GM12878 (cell line): Measurements from ENCODE around the gene KHK. TPM values are rescaled to one million over a fixed set of nuclear protein-coding genes. Genes with fewer than 3 reads are reported as not detected.

Experiments used
- CBFB ChIP-seq: IDR thresholded peaks from 2 replicates; pipeline ENCODE4 v1.6.1; 2016; ENCODE audit warnings: antibody characterized with exemption, low read depth
- CBX5 ChIP-seq: sonication (generic); IDR thresholded peaks from 2 replicates; pipeline ENCODE4 v1.6.1; 2016; ENCODE audit warnings: low read depth, moderate library complexity, mild to moderate bottlenecking, inconsistent platforms
- CEBPB ChIP-seq, 2 experiments: fragments of 150-350 bp in 1 of 2; IDR thresholded peaks; 2 replicates each; pipeline ENCODE4 v1.6.1; 2012 to 2014; ENCODE audit warnings: low read depth in 2 of 2, low read length in 2 of 2, borderline replicate concordance in 1 of 2, inconsistent platforms in 1 of 2
- CREM ChIP-seq: IDR thresholded peaks from 2 replicates; pipeline ENCODE4 v1.6.1; 2014; ENCODE audit warnings: antibody characterized with exemption, low read depth
- HCFC1 ChIP-seq: fragments of 150-350 bp; IDR thresholded peaks from 2 replicates; pipeline ENCODE4 v1.6.1; 2014; ENCODE audit warnings: low read length
- HDAC6 ChIP-seq: fragments of 200-600 bp; sonication (generic); IDR thresholded peaks from one replicate; pipeline ENCODE4 v1.8.0; 2017; ENCODE audit warnings: antibody characterized with exemption; ENCODE audit not compliant: unreplicated experiment
- JUNB ChIP-seq: IDR thresholded peaks from 2 replicates; pipeline ENCODE4 v1.6.1; 2016; ENCODE audit warnings: antibody characterized with exemption, mild to moderate bottlenecking
- MTA2 ChIP-seq: fragments of 450-650 bp; IDR thresholded peaks from 2 replicates; pipeline ENCODE4 v1.6.1; 2016; ENCODE audit warnings: low read depth, mild to moderate bottlenecking, moderate library complexity
- NBN ChIP-seq: fragments of 450-650 bp; IDR thresholded peaks from 2 replicates; pipeline ENCODE4 v1.6.1; 2016
- NFYA ChIP-seq: IDR thresholded peaks from 2 replicates; pipeline ENCODE4 v1.6.1; 2011; ENCODE audit warnings: low read depth, mild to moderate bottlenecking, low read length, improper control_type of control experiment, borderline replicate concordance
- NR2C1 ChIP-seq: fragments of 450-650 bp; IDR thresholded peaks from 2 replicates; pipeline ENCODE4 v1.6.1; 2017; ENCODE audit warnings: antibody characterized with exemption, mild to moderate bottlenecking, moderate library complexity
- NR2C2 ChIP-seq: IDR thresholded peaks from 2 replicates; pipeline ENCODE4 v1.6.1; 2011; ENCODE audit warnings: borderline replicate concordance, low read depth; ENCODE audit not compliant: control insufficient read depth, insufficient read length
- POLR2AphosphoS5 ChIP-seq: IDR thresholded peaks from 2 replicates; pipeline ENCODE4 v1.6.1; 2011; ENCODE audit warnings: mild to moderate bottlenecking, low read length, inconsistent platforms
- POU2F2 ChIP-seq: IDR thresholded peaks from 3 replicates; pipeline ENCODE4 v1.6.1; 2011; ENCODE audit warnings: low read depth, mild to moderate bottlenecking, low read length, borderline replicate concordance
- RAD51 ChIP-seq: fragments of 450-650 bp; IDR thresholded peaks from 2 replicates; pipeline ENCODE4 v1.6.1; 2016; ENCODE audit warnings: moderate library complexity, mild to moderate bottlenecking, inconsistent platforms
- SMAD1 ChIP-seq: fragments of 450-650 bp; IDR thresholded peaks from 2 replicates; pipeline ENCODE4 v1.6.1; 2018; ENCODE audit warnings: mild to moderate bottlenecking, low read depth; ENCODE audit not compliant: partially characterized antibody
- WRNIP1 ChIP-seq: IDR thresholded peaks from 2 replicates; pipeline ENCODE4 v1.6.1; 2011; ENCODE audit warnings: low read depth, low read length, improper control_type of control experiment, borderline replicate concordance
- YBX1 ChIP-seq: fragments of 450-650 bp; IDR thresholded peaks from 2 replicates; pipeline ENCODE4 v1.6.1; 2016; ENCODE audit warnings: antibody characterized with exemption
- YY1 ChIP-seq: IDR thresholded peaks from 2 replicates; pipeline ENCODE4 v1.6.1; 2011; ENCODE audit warnings: low read depth, mild to moderate bottlenecking, low read length
- polyA plus RNA-seq, 11 experiments: library from polyadenylated mRNA; depleted of rRNA in 4 of 11; unstranded in 6 of 11; stranded (reverse) in 5 of 11; fragments of >200 nt; fragmentation: Nextera tagmentation in 4 of 11; fragmentation: Illumina TruSeq in 1 of 11; extraction: Ambion mirVana in 4 of 11; extraction: Trizol in 1 of 11; gene quantifications; 1 replicate in 1 of 11; 2 replicates in 10 of 11; pipeline versions ENCODE4 v1.2.1 to v1.2.3, GENCODE V29; 2011 to 2016; ENCODE audit warnings: inconsistent platforms in 2 of 11, missing spikeins in 2 of 11, low read depth in 1 of 11
- total RNA-seq, 4 experiments: library from RNA; depleted of rRNA in 3 of 4; stranded (reverse); fragments of >200 nt in 3 of 4; fragmentation: Illumina TruSeq in 1 of 4; extraction: Trizol in 1 of 4; gene quantifications; 2 replicates each; pipeline versions ENCODE4 v1.2.1 to v1.2.3, GENCODE V29; 2013 to 2021
- TF ChIP-seq, protein P1 (sequence below): fragments of 450-650 bp; IDR thresholded peaks from 2 replicates; pipeline ENCODE4 v1.6.1; 2016; ENCODE audit warnings: mild to moderate bottlenecking
- TF ChIP-seq, protein P2 (sequence below): IDR thresholded peaks from 2 replicates; pipeline ENCODE4 v1.6.1; 2011; ENCODE audit warnings: borderline replicate concordance, low read depth, mild to moderate bottlenecking, moderate library complexity, mixed read lengths, low read length; ENCODE audit not compliant: insufficient read depth; ENCODE audit errors: extremely low read length
- TF ChIP-seq, protein P3 (sequence below): fragments of 450-650 bp; IDR thresholded peaks from 2 replicates; pipeline ENCODE4 v1.6.1; 2017; ENCODE audit warnings: mild to moderate bottlenecking, moderate library complexity
- TF ChIP-seq, protein P4 (sequence below): fragments of 450-650 bp; IDR thresholded peaks from 2 replicates; pipeline ENCODE4 v1.6.1; 2016; ENCODE audit warnings: mild to moderate bottlenecking

Gene KHK
- total and polyA plus RNA-seq, 10 of the 15 experiments (the other 5 are each of a cell fraction or from before 2014, with no cell fraction given) = 0.31 to 11.8 (median 3.9) TPM

DNA sequence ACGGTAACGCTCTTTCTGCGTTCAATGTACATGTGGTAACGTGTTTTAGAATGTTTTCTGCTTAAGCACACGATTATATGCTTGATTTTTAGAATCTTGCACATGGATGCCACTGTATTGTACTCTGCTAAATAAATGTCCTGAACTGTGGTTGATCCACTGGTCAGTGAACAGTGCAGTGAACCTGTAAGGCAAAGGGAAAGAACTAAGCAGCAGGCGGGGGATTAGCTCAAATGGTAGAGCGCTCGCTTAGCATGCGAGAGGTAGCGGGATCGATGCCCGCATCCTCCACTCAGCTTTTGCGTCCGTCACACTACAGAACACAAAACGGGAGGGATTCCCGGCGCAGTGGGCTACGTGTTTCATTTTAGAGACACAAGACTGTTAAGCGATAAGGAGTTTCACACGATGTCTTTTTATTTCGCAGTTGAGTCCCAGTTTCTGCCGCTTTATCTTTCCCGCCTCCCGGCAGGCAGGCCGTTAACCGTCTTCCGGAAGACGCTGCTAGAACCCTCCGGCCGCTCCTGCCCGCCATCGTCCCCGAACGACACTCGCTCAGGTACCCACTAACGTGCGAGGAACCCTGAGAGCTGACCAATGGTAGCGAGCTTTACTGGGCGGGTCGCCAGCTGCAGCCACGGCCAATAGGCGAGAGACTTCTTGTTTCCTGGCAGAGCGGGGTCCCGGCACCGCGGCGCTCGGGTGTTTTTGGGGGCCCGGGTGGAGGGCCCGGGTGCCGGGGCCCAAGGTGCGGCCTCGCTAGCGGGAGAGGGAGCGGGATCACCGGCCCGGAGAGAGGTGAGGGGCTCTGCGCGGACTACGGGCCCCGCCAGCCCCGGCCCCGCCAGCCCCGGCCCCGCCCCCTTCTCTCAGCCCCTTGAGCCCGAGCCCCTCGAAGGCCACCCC lies 35.3 kb upstream of the KHK start, which contains the start of gene AGBL5 (continued):
- TF ChIP-seq YBX1 (no peak), CBFB (peak; percentile 33; the same call in 1 of the 2 replicates), POU2F2 (0 out of 3 replicates have a peak, but pooled peaks have one; percentile 51), NFYA (peak; percentile 42), SMAD1 (no peak), NR2C2 (no peak), RAD51 (no peak; the same call in 1 of the 2 replicates), NBN (peak; percentile 96), POLR2AphosphoS5 (peak; percentile 88), CEBPB (IDR thresholded peaks at IDR 0.05; ENCODE audit: borderline replicate concordance in 1 of 2, low read depth in 2 of 2, low read length in 2 of 2) (peak in 1 of 2 experiments; percentile 37; a peak in 1 of 4 replicates), MTA2 (peak; percentile 38), JUNB (peak; percentile 6; the same call in 1 of the 2 replicates), HDAC6 (no peak), HCFC1 (no peak), NR2C1 (no peak), CBX5 (no peak), CREM (peak; percentile 41; the same call in 1 of the 2 replicates), WRNIP1 (peak; percentile 98; the same call in 1 of the 2 replicates), YY1 (peak; percentile 91)
- TF ChIP-seq, protein P1, sequence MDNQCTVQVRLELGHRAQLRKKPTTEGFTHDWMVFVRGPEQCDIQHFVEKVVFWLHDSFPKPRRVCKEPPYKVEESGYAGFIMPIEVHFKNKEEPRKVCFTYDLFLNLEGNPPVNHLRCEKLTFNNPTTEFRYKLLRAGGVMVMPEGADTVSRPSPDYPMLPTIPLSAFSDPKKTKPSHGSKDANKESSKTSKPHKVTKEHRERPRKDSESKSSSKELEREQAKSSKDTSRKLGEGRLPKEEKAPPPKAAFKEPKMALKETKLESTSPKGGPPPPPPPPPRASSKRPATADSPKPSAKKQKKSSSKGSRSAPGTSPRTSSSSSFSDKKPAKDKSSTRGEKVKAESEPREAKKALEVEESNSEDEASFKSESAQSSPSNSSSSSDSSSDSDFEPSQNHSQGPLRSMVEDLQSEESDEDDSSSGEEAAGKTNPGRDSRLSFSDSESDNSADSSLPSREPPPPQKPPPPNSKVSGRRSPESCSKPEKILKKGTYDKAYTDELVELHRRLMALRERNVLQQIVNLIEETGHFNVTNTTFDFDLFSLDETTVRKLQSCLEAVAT = peak; percentile 67
- TF ChIP-seq, protein P2, sequence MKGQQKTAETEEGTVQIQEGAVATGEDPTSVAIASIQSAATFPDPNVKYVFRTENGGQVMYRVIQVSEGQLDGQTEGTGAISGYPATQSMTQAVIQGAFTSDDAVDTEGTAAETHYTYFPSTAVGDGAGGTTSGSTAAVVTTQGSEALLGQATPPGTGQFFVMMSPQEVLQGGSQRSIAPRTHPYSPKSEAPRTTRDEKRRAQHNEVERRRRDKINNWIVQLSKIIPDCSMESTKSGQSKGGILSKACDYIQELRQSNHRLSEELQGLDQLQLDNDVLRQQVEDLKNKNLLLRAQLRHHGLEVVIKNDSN = no peak
- TF ChIP-seq, protein P3, sequence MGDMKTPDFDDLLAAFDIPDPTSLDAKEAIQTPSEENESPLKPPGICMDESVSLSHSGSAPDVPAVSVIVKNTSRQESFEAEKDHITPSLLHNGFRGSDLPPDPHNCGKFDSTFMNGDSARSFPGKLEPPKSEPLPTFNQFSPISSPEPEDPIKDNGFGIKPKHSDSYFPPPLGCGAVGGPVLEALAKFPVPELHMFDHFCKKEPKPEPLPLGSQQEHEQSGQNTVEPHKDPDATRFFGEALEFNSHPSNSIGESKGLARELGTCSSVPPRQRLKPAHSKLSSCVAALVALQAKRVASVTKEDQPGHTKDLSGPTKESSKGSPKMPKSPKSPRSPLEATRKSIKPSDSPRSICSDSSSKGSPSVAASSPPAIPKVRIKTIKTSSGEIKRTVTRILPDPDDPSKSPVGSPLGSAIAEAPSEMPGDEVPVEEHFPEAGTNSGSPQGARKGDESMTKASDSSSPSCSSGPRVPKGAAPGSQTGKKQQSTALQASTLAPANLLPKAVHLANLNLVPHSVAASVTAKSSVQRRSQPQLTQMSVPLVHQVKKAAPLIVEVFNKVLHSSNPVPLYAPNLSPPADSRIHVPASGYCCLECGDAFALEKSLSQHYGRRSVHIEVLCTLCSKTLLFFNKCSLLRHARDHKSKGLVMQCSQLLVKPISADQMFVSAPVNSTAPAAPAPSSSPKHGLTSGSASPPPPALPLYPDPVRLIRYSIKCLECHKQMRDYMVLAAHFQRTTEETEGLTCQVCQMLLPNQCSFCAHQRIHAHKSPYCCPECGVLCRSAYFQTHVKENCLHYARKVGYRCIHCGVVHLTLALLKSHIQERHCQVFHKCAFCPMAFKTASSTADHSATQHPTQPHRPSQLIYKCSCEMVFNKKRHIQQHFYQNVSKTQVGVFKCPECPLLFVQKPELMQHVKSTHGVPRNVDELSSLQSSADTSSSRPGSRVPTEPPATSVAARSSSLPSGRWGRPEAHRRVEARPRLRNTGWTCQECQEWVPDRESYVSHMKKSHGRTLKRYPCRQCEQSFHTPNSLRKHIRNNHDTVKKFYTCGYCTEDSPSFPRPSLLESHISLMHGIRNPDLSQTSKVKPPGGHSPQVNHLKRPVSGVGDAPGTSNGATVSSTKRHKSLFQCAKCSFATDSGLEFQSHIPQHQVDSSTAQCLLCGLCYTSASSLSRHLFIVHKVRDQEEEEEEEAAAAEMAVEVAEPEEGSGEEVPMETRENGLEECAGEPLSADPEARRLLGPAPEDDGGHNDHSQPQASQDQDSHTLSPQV = 0 out of 2 replicates have a peak, but pooled peaks have one; percentile 46
- TF ChIP-seq, protein P4, sequence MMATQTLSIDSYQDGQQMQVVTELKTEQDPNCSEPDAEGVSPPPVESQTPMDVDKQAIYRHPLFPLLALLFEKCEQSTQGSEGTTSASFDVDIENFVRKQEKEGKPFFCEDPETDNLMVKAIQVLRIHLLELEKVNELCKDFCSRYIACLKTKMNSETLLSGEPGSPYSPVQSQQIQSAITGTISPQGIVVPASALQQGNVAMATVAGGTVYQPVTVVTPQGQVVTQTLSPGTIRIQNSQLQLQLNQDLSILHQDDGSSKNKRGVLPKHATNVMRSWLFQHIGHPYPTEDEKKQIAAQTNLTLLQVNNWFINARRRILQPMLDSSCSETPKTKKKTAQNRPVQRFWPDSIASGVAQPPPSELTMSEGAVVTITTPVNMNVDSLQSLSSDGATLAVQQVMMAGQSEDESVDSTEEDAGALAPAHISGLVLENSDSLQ = peak; percentile 73
